ENCODE results near the gene CHD2. TPM values are rescaled to one million over a fixed set of nuclear protein-coding genes. Genes with fewer than 3 reads are reported as not detected.
"Not testable (repeated sequence)": the region's sequence is repeated elsewhere in the genome, so short reads cannot be mapped to it uniquely, and the experiment has no call there.

The CHD2 gene
- total RNA-seq, 2 donors from 2014 or later = 31.1 to 37.9 TPM

- no peaks in the 10 kb centered on the region for H3K36me3 ChIP-seq
- H3K4me1 ChIP-seq = peaks cover 0 to 6% of the 10 kb centered on the region in 2 donors
- H3K4me3 ChIP-seq = no peak overlapping the region
- H3K27me3 ChIP-seq = no peaks in the 10 kb centered on the region
- DNase-seq (ENCODE audit: low spot score) = no peak
- no peaks in the 10 kb centered on the region for H3K9me3 ChIP-seq
- H3K27ac ChIP-seq = no peak overlapping the region
- TF ChIP-seq, protein P1, sequence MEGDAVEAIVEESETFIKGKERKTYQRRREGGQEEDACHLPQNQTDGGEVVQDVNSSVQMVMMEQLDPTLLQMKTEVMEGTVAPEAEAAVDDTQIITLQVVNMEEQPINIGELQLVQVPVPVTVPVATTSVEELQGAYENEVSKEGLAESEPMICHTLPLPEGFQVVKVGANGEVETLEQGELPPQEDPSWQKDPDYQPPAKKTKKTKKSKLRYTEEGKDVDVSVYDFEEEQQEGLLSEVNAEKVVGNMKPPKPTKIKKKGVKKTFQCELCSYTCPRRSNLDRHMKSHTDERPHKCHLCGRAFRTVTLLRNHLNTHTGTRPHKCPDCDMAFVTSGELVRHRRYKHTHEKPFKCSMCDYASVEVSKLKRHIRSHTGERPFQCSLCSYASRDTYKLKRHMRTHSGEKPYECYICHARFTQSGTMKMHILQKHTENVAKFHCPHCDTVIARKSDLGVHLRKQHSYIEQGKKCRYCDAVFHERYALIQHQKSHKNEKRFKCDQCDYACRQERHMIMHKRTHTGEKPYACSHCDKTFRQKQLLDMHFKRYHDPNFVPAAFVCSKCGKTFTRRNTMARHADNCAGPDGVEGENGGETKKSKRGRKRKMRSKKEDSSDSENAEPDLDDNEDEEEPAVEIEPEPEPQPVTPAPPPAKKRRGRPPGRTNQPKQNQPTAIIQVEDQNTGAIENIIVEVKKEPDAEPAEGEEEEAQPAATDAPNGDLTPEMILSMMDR (IDR thresholded peaks at IDR 0.05) = no peak
These were observed 137.9 kb downstream of the CHD2 start for GRCh38 chr15:93037820-93038705.

DNA sequence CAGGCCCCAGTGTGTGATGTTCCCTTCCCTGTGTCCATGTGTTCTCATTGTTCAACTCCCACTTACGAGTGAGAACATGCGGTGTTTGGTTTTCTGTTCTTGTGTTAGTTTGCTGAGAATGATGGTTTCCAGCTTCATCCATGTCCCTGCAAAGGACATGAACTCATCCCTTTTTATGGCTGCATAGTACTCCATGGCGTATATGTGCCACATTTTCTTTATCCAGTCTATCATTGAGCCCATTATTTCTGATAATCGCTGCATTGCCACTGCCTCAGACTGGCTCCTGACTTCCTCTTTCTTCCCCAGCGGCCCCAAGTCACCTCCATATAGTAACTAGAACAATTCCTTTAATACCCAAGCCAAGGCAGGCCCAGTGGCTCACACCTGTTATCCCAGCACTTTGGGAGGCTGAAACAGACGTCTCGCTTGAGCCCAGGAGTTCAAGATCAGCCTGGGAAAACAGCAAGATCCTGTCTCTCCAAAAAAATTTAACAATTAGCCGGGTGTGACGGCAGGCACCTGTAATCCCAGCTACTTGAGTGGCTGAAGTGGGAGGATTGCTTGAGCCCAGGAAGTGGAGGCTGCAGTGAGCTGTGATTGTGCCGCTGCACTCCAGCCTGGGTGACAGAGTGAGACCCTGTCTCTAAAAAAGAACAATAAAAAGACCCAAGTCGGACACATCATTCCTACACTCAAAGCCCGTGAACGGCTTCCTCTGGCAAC lies 139.6 kb downstream of the CHD2 start:
- H3K27ac ChIP-seq; H3K4me3 ChIP-seq; H3K9me3 ChIP-seq; H3K4me1 ChIP-seq; DNase-seq (ENCODE audit: low spot score); H3K27me3 ChIP-seq; H3K36me3 ChIP-seq: not testable (repeated sequence)

GRCh38 chr15:93040288-93041158 lies 140.4 kb downstream of the CHD2 start:
- no peaks in the 10 kb centered on the region for H3K27me3 ChIP-seq
- peaks cover 0 to 6% of the 10 kb centered on the region in 2 donors for H3K4me1 ChIP-seq
- TF ChIP-seq, protein P1 (IDR thresholded peaks at IDR 0.05) = no peak
- no peak overlapping the region for H3K4me3 ChIP-seq
- DNase-seq (ENCODE audit: low spot score) = no peak
- H3K27ac ChIP-seq = no peak overlapping the region
- peaks cover 3% of the 10 kb centered on the region for H3K36me3 ChIP-seq
- H3K9me3 ChIP-seq = no peaks in the 10 kb centered on the region

DNA sequence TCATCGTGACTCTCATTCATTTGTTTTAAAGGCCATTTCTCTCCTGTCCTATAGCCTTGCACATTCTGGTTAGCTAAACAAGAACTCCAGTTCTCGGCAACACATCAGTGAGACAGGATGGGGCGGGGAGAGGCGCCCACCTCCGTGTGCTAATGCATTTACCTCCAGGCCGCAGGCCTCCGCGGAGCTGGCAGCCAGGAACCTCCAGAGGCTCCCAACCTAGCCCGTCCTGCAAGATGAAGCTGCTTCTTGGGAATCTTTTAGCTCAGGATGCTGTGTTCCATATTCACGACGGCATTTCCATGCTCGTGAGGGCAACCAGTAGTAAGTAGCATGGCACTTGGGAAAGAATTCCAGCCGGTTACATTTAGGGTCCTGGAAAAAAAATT lies 141.0 kb downstream of the CHD2 start:
- Histone ChIP-seq H3K27me3 (no peaks in the 10 kb centered on the region), H3K27ac (no peak overlapping the region), H3K4me3 (no peak overlapping the region), H3K4me1 (peaks cover 0 to 6% of the 10 kb centered on the region in 2 donors), H3K9me3 (peaks cover 0 to 4% of the 10 kb centered on the region in 2 donors), H3K36me3 (peaks cover 7% of the 10 kb centered on the region)
- no peak for DNase-seq (ENCODE audit: low spot score)
- TF ChIP-seq, protein P1 (IDR thresholded peaks at IDR 0.05) = no peak

- DNase-seq (ENCODE audit: low spot score) = no peak
- no peak overlapping the region for H3K4me3 ChIP-seq
- H3K27me3 ChIP-seq = no peaks in the 10 kb centered on the region
- H3K36me3 ChIP-seq = peaks cover 17% of the 10 kb centered on the region
- TF ChIP-seq, protein P1 (IDR thresholded peaks at IDR 0.05) = no peak
- peaks cover 0 to 3% of the 10 kb centered on the region in 2 donors for H3K4me1 ChIP-seq
- peaks cover 0 to 9% of the 10 kb centered on the region in 2 donors for H3K9me3 ChIP-seq
- no peak overlapping the region for H3K27ac ChIP-seq
These were observed 142.1 kb downstream of the CHD2 start for GRCh38 chr15:93042211-93042610.

All from right atrium auricular region (tissue), 2 donors.